Activated CD4-positive, alpha-beta T cell treated with anti-CD3 and anti-CD28 coated beads, Interleukin-2, amount 50 U/mL, for 48 hours (primary cell): ENCODE results near the gene SOX1.

Experiments used
- DNase-seq, 2 experiments: peaks; one replicate each; pipeline ENCODE4 v3.0.0-alpha.2; 2020

The SOX1 gene

DNA sequence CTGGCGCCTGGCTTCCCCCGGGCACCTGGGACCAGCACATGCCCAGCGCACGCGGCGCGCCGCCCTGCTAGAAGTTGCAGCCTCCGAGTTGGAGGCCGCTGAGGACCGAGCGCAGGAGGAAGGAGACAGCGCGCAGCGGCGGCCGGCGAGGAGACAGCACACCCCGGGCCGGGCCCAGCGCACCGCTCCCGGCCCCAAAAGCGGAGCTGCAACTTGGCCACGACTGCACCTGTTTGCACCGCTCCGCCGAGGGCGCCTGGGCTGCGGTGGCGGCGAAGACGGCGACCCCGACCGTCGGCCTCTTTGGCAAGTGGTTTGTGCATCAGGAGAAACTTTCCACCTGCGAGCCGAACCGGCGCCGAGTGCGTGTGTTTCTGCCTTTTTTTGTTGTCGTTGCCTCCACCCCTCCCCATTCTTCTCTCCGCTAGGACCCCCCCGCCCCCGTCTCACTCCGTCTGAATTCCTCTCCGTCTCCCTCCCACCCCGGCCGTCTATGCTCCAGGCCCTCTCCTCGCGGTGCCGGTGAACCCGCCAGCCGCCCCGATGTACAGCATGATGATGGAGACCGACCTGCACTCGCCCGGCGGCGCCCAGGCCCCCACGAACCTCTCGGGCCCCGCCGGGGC is at the start of gene SOX1:
SOX1 (plus strand) TSS at position 34 of the 626 bp plus-strand sequence; CDS start at position 544, 510 bp downstream.
- no peak for DNase-seq

GRCh38 chr13:112024577-112024976 is 42.4 kb upstream of the SOX1 start:
- no peak for DNase-seq

GRCh38 chr13:112027250-112027649 is 39.7 kb upstream of the SOX1 start:
- DNase-seq, result no peak

DNA sequence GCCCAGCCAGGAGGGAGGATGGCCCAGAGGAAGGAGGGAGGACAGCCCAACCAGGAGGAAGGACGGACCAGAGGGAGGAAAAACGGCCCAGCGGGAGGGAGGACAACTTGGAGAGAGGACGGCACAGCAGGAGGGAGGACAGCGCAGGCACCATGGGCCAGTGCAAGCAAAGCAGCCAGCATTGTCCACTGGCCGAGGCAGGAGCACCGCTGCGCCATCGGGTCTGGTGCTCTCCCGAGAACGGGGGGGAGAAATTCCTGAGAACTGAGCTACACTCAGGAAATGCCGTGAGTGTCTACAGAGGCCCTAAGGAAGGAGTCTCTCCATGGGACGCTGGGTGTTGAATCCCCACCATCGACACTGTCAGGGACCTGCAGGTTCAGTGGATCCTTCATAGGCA is 38.5 kb upstream of the SOX1 start:
- DNase-seq, result no peak

GRCh38 chr13:112029143-112029542 is 37.8 kb upstream of the SOX1 start:
- DNase-seq, result no peak

DNA sequence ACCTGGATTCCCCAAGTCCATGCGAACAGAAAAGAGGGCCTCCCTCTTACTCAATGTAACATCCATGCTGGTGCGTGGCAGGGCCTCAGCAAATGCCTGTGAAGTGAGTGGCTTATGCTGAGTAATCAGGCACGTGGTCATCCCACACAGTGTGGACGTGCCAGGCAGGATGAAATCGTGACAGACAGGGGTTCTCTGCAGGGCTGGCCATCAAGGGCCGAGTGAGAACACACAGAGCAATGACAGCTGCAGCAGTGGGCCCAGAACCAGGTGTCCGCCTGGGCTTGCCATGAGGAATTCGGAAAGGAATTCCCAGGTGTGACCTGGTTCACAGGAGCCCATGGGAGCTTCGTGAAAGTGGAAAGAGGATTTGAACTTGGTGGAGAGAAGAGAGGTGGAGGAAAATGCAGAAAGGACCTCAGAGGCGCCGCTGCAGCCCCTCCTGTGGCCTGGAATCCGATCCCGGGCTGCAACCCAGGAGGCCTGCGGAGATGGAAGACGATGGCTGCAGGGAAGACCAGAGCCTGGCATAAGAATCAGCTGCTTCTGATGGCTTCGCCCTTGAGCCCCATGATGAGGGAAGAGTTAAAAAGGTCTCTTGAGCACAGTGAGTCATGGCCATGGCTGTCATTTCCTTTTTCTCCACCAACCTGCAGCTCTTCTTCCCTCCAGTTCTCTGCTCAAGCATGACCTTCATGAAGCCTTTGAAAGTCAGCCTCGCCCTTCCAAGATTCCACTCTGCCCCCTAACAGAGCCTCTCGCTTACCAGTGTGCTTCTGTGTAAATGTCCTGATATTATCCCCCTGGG is 34.6 kb upstream of the SOX1 start:
- no peak for DNase-seq

- no peak for DNase-seq
Measured at GRCh38 chr13:112034231-112034630, 32.7 kb upstream of the SOX1 start.

DNA sequence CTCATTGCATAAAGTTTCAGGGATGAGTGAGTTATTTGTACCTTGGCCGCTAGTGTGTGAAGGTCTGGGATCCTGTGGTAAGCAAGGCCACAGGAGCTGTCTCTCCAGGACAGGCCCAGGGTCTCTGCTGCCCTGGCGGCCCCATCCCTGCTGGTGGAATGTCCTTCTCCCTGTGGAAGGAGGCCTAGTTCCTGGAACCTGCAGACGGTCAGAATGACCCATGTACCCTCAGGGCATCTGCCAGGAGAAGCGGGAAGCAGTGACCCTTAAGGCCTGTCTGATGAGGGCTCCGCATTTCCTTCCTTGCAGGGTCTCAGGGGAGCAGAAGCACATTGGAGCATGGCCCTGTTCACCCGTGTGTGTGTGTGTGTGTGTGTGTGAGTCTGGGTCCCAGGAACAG is 32.1 kb upstream of the SOX1 start:
- no peak for DNase-seq

GRCh38 chr13:112042496-112042895 is 24.5 kb upstream of the SOX1 start:
- no peak for DNase-seq

DNA sequence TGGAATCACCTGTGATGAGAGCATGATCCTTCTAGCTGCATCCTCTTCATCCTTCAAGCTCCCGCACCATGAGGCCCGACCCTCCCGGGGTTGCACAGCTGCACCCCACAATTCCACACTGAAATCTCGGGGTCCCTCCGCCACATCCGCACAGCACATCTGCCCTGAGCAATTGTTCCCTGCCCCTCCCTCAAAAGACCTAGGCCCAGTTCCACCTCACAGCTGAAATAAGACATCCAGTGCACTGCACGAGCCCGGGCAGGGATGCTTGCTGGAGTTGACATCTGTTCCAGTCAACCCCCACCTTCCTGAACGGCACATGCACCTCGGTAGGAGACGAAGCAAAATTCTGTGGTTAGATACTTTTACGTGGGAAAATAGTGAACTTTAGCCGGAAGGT is 14.7 kb upstream of the SOX1 start:
- DNase-seq, result no peak

DNA sequence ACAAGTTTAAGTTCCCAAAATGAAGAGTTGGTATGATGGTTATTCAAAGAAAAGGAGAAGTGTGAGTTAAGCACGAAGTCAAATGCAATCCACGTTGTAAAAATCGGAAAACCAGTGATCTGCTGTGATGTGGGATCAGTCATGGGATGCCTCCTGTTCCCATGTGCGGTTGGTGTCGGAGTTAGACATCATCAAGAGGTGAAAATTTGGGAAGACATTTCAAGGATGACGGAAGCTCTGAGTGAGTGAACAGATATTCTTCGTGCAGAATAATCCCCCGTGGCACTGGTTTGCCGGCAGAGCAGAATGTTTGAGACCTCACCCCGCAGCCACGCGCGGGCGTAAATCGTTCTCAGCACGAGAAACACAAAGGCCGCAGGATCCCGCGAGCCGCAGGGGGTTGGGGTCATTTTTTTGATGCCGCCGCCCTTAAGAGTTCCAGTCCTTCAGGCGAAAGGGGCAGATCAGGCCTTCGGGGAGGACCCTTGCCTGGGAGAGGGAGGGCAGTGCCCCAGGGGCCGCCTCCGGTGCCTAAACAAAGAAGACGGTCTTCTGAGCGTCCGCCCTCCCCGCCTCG is 13.7 kb upstream of the SOX1 start:
- no peak for DNase-seq

- DNase-seq, result no peak
Measured at GRCh38 chr13:112053744-112054615, 13.0 kb upstream of the SOX1 start.

DNA sequence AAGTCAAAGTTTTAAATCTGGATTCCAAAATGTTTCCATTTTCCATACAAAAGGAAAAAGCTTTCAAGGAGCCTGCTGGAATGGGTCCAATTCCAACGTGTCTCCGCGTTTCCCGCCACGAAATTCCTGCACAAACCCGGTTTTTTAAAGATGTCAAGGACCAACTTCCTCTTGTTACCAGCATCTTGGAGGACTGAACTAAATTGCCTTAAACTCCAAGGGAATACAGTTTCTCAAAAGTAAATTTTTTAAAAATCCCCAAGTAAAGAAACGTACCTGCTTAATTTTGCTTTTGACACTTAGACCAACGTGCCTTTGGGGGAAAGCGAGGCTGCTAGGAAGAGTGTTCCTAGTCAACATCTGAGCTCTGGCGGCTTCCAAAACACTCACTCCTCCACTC is 12.3 kb upstream of the SOX1 start:
- DNase-seq, result no peak

DNA sequence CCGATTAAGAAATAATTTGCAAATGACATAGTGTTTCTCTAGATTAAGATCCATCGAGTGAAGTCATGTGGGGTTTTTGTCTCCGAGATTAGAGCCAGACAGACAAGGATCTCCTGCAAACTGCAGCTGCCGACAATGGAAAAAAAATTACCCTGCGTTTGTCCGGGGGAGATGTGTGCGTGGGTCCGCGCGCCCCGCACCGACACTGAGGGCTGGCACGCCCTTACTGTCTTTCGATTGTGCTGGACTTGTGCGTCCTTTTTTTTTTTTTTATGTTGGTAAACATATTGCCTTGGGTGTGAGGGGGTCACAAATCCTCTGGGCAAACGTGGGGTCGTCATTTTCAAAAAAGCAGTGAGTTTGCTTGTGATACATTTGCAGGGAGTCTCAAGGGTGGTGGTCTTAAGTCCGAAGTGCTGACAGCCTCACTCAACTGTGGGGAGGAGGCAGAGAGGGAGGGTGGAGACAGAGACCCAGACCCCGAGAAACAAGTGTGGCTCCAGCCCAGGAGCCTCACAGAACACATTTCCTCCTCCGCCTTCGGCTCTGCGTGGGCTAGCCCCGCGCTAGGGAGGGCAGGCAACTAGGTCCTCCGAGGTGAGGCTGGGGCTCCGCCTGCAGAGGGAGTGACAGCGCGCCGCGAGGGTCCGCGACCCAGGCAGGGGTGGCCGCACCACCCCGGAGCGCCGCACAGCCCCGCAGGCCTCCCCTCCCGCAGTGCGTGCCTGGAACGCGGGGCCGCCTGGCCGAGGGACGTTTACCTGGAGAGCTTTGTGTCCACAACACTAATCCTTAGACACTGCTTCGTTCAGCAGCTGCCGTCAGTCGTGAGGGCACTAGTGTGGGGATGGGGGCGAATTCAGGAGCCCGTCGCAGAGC is 11.7 kb upstream of the SOX1 start:
- DNase-seq, result no peak

DNA sequence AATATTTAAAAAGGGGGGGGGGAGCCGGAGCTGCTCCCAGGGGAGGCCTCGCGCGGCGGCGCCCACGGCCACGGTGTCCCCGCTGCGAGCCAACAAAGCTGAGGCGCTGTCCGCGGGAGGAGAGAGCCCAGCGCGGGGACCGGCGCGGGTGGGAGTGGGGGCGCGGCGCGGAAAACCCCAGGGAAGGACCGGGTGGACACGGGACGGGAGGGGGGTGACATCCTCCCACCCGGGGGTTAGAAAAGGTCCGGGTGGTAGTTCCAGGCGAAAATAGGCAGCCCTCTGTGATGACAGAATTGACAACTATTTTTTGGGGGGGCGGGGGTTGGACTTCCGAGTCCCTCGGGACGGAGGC is 11.1 kb upstream of the SOX1 start:
- no peak for DNase-seq

- no peak for DNase-seq
Measured at GRCh38 chr13:112056284-112056727, 10.6 kb upstream of the SOX1 start.

DNA sequence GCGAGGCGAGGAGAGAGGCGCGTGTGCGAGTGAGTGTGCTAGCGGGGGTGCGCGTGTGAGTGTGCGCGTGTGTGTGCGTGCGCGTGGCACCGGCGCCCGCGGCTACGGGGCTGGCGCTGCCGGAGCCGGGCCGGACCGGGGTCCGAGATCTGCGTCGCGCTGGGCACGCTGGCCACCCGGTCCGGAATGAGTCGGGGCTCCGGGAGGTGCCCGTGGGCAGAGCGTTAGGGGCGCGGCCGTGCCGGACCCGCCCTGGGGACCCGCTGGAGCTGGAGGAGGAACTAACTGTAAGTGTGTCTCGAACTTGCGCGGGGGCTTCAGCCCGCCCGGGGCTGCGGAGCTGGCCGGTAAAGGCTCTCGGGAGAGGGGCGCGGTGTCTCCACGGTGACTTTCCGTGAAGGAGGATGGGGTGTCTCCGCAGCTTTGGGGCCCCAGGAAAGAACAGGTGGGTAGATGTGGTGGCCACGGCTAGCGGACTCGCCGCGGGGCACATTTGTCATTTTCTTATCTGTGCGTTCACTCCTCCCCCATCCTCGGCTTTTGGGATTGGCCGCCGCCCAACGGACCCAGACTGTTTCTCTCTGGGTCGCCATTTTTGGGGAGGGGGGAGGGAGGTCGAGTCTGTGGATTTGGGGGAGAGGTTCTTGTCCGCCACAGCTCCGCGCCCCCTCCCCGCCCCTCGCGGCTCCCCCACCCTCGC is 10.1 kb upstream of the SOX1 start:
- DNase-seq, result no peak

- DNase-seq, result no peak
Measured at GRCh38 chr13:112057439-112057735, 9.6 kb upstream of the SOX1 start.

DNA sequence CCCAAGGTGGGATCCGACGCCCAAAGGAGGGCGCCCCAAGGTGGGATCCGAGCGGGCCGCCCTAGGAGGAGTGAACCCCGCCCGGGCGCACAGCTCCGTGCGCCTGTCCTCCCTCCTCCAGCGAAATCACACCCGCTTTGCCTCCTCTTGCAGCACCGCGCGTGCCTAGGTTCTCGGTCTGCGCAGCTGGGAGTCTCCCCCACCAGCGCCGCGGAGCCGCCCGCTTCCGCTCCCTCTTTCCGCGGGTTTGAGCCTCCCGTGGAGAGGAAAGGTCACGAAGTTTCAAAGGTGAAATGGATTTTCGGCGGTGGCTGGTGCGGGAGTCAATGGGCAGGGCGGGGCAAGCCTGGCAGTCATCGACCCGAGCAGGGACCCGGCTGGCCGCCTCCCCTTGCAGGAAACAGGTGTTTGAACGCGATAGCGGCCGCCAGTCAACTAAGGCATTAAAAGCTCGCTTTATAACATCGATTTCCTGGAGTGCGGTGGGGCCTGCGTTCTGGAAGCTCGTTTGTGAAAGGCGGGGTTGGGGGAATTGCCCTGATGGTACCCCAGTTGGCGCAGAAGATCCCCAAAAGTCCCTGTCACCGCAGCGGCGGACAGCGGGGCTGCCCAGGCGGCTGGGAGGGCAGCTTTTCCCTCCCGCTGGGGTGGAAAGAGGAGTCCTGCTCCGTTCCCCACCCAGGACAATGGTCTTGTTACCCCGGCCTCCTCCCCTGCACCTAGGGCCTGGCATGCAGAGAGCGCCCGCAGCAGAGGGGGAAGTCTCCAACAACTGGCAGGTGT is 9.0 kb upstream of the SOX1 start:
- no peak for DNase-seq

GRCh38 chr13:112058519-112058873 is 8.5 kb upstream of the SOX1 start:
- no peak for DNase-seq

DNA sequence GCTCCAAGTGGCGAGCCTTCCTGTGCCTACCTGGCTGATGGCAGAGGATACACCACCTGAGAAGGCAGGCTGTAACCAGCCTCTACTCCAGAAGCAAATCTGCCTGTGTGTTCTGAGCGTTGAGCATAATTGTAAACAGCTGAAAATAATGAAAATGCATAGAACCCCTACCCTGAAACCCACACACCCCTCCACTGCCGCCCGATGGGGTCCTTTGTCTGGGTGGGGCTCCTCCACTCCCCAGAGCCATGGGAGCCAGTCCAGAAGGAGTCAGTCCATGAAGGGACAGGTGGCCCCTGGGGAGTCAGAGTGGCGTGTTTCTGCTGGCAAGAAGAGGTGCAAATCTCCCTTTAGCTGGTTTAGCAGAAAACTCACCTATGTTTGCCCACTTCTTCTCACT is 8.0 kb upstream of the SOX1 start:
- DNase-seq, result no peak
